ENCODE measurements around the gene FIGNL2. TPM values are rescaled to one million over a fixed set of nuclear protein-coding genes. Genes with fewer than 3 reads are reported as not detected.

The FIGNL2 gene
- total and polyA plus RNA-seq, 8 donors, result under 0.01 to 1.4 (median 0.12) TPM; not detected in 3

DNA sequence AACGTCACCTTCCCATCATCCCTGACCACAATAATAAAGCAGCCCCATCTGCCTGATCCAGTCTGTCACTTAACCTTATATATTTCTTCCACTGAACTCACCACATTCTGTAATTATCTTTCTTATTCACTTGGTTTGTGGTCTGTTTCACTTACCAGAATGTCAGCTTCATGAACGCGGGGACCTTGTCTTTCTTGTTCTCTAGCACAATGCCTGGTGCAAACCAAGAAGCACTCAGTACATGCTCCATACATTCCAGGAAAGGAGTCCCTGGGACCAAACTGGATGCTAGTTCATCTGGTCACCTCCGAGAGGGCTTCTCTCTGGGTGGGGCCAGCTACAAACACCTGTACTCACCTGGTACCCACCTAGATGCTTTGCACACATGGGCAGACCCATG, 22.0 kb upstream of the FIGNL2 start:
- no peak for DNase-seq
- H3K4me1 ChIP-seq, result peaks cover 9 to 17% (median 13%) of the 10 kb centered on the region in 4 donors
- TF ChIP-seq POLR2A (IDR thresholded peaks at IDR 0.05) (no peak), EP300 (IDR thresholded peaks at IDR 0.05) (no peak), POLR2AphosphoS5 (IDR thresholded peaks at IDR 0.05) (no peak)
- TF ChIP-seq, protein P1, sequence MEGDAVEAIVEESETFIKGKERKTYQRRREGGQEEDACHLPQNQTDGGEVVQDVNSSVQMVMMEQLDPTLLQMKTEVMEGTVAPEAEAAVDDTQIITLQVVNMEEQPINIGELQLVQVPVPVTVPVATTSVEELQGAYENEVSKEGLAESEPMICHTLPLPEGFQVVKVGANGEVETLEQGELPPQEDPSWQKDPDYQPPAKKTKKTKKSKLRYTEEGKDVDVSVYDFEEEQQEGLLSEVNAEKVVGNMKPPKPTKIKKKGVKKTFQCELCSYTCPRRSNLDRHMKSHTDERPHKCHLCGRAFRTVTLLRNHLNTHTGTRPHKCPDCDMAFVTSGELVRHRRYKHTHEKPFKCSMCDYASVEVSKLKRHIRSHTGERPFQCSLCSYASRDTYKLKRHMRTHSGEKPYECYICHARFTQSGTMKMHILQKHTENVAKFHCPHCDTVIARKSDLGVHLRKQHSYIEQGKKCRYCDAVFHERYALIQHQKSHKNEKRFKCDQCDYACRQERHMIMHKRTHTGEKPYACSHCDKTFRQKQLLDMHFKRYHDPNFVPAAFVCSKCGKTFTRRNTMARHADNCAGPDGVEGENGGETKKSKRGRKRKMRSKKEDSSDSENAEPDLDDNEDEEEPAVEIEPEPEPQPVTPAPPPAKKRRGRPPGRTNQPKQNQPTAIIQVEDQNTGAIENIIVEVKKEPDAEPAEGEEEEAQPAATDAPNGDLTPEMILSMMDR (IDR thresholded peaks at IDR 0.05), result no peak
- intact Hi-C loops (cut with DNase I; ENCODE audit: low total_unique reads), result no loop called here
- no peak overlapping the region for H3K27ac ChIP-seq
- H3K9me3 ChIP-seq, result no peaks in the 10 kb centered on the region
- WGBS, 5 donors, result 50 to 67% (median 56%) methylated on average over 4 of the region's 4 CpGs
- H3K4me3 ChIP-seq, result no peak overlapping the region
- H3K27me3 ChIP-seq, result peaks cover 0 to 81% (median 23%) of the 10 kb centered on the region in 3 donors
- H3K36me3 ChIP-seq, result no peaks in the 10 kb centered on the region

DNA sequence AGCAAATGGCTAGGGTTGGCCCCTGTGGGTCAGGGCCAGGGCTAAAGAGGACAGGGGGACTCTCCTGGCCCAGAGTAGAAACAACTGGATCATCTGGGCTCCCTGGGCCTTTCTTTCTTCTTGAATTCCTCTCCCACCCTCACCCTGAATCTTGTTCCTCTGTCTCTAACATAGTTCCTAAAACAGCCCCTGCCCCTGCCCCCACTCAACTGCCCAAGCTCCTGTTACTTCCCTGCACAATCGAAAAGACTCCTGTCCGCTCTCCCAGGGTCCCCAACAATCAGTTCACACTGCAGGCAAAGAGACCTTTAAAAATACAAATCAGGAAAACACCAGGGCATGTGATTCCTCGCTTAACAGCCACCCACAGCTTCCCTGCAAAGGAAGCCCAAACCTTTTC, 21.4 kb upstream of the FIGNL2 start:
- intact Hi-C loops (cut with DNase I; ENCODE audit: low total_unique reads), result no loop called here
- no peak overlapping the region for H3K4me3 ChIP-seq
- 59 to 88% (median 76%) methylated on average over 3 of the region's 3 CpGs for WGBS, 5 donors
- H3K27ac ChIP-seq, result no peak overlapping the region
- peaks cover 9 to 17% (median 13%) of the 10 kb centered on the region in 4 donors for H3K4me1 ChIP-seq
- peaks cover 0 to 84% (median 29%) of the 10 kb centered on the region in 3 donors for H3K27me3 ChIP-seq
- no peak for DNase-seq
- H3K36me3 ChIP-seq, result no peaks in the 10 kb centered on the region
- H3K9me3 ChIP-seq, result no peaks in the 10 kb centered on the region
- TF ChIP-seq POLR2A (IDR thresholded peaks at IDR 0.05) (no peak), EP300 (IDR thresholded peaks at IDR 0.05) (no peak), POLR2AphosphoS5 (IDR thresholded peaks at IDR 0.05) (no peak)
- TF ChIP-seq, protein P1 (IDR thresholded peaks at IDR 0.05), result no peak

DNA sequence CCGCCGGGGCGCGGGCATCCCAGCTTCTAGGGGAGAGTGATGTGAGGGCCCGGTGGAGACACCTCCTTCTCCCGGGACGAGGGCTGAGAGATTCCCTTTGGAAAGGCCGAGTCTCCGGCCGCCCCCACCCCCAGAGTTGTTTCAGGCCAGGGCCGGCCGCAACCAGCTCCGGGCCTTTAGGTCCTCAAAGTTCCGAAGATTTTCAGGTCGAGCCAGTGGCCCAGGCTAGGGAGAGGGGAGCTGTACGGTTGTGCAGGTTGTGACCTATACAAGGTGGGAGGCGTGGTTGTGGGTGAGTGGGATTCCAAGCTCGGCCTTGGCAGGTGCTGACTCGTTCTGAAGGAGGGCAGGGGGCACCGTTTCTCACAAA, 21.0 kb upstream of the FIGNL2 start:
- no peaks in the 10 kb centered on the region for H3K9me3 ChIP-seq
- TF ChIP-seq POLR2AphosphoS5 (IDR thresholded peaks at IDR 0.05) (no peak), POLR2A (IDR thresholded peaks at IDR 0.05) (no peak), EP300 (IDR thresholded peaks at IDR 0.05) (no peak)
- TF ChIP-seq, protein P1 (IDR thresholded peaks at IDR 0.05), result no peak
- H3K27ac ChIP-seq, result no peak overlapping the region
- DNase-seq, result no peak
- H3K36me3 ChIP-seq, result no peaks in the 10 kb centered on the region
- H3K27me3 ChIP-seq, result peaks cover 0 to 84% (median 34%) of the 10 kb centered on the region in 3 donors
- peaks cover 11 to 22% (median 18%) of the 10 kb centered on the region in 4 donors for H3K4me1 ChIP-seq
- WGBS, 5 donors, result 35 to 67% (median 43%) methylated on average over 15 to 20 of the region's 20 CpGs
- H3K4me3 ChIP-seq, result peak overlapping the region; percentile 36 to 49 (median 43)
- intact Hi-C loops (cut with DNase I; ENCODE audit: low total_unique reads), result no loop called here

DNA sequence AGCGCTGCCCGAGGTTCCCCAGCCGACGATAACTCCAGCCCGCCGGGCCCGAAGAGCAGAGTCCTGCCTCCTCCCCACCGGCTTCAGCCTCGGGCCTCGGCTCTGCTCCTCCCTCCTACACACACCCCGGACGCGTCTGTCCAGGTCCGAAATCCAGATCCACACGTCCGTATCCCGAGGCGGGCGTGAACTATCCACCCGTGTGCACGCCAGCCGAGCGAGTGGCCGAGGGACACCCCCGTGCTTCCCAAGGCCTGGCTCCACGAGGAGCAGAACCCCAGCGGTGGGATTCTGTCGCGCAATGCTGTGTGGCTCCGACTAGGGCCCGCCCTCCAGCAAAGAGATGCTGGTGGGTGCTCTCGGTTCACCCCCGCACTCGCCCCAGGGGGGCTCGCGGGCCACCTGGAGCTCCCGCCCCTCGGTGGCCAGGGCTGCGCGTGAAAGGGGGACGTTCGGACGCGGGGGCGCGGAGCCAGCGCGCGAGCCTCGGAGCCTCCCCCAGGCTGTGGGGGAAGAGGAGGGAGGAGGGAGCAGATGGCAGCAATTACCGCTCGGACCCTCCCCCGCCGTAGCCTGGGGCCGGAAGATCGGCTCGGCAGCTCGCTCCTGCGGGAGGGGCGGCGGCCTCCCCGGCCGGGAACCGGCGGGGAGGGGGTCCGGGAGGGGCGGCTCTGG, 20.4 kb upstream of the FIGNL2 start:
- TF ChIP-seq, protein P1 (IDR thresholded peaks at IDR 0.05), result no peak
- no peak for TF ChIP-seq EP300 (IDR thresholded peaks at IDR 0.05)
- TF ChIP-seq POLR2AphosphoS5 (IDR thresholded peaks at IDR 0.05), result no peak
- no peak for TF ChIP-seq POLR2A (IDR thresholded peaks at IDR 0.05)

More for the DNA sequence above, 20.4 kb upstream of the FIGNL2 start:
- Histone ChIP-seq H3K4me1 (peaks cover 16 to 27% (median 23%) of the 10 kb centered on the region in 4 donors), H3K36me3 (no peaks in the 10 kb centered on the region), H3K27ac (peak overlapping the region in 1 of 5 donors; percentile 34), H3K27me3 (peaks cover 0 to 85% (median 39%) of the 10 kb centered on the region in 3 donors), H3K4me3 (peak overlapping the region; percentile 36 to 49 (median 43)), H3K9me3 (no peaks in the 10 kb centered on the region)
- intact Hi-C loops (cut with DNase I; ENCODE audit: low total_unique reads), result no loop called here
- peak in 1 of 2 donors; percentile 74 for DNase-seq
- WGBS, 5 donors, result 3 to 8% (median 6%) methylated on average over 27 to 67 of the region's 67 CpGs
